Activated naive CD4-positive, alpha-beta T cell treated with anti-CD3 and anti-CD28 coated beads for 36 hours (primary cell): Measurements from ENCODE around the gene KCNC1. TPM values are rescaled to one million over a fixed set of nuclear protein-coding genes. Genes with fewer than 3 reads are reported as not detected.

ENCODE experiments used
- CTCF ChIA-PET: fragments of 350-600 bp; sonication (Branson Sonifier 250); formaldehyde crosslinking; loops from one replicate; lab custom pipeline; 2021; ENCODE audit warnings: antibody characterized with exemption; lab: Charles Lee
- DNase-seq: peaks from one replicate; pipeline ENCODE4 v3.0.0-alpha.2; 2020
- H3K27ac Mint-ChIP-seq: one replicate; pipeline ENCODE4 v1.8.0; 2021; ENCODE audit warnings: mild to moderate bottlenecking, mixed read lengths
- H3K27me3 Mint-ChIP-seq: one replicate; pipeline ENCODE4 v1.8.0; 2021; ENCODE audit warnings: low read depth, mixed read lengths
- H3K36me3 Mint-ChIP-seq: one replicate; pipeline ENCODE4 v1.8.0; 2021; ENCODE audit warnings: low read depth, mixed read lengths
- H3K4me1 Mint-ChIP-seq: one replicate; pipeline ENCODE4 v1.8.0; 2021; ENCODE audit warnings: low read depth, mixed read lengths
- H3K4me3 Mint-ChIP-seq: one replicate; pipeline ENCODE4 v1.8.0; 2021; ENCODE audit warnings: mild to moderate bottlenecking, moderate library complexity, mixed read lengths
- H3K9me3 Mint-ChIP-seq: one replicate; pipeline ENCODE4 v1.8.0; 2021; ENCODE audit warnings: mixed read lengths
- intact Hi-C: fragments of 100-400 bp; cut with micrococcal nuclease; formaldehyde crosslinking; loops from one replicate; pipeline ENCODE4 v1.15.1; 2023
- total RNA-seq, 2 experiments: library from RNA; stranded (reverse); gene quantifications; one replicate each; pipeline ENCODE4 v1.2.3, GENCODE V29; 2021

Gene KCNC1
- total RNA-seq, 2 experiments from 2014 or later, result not detected

DNA sequence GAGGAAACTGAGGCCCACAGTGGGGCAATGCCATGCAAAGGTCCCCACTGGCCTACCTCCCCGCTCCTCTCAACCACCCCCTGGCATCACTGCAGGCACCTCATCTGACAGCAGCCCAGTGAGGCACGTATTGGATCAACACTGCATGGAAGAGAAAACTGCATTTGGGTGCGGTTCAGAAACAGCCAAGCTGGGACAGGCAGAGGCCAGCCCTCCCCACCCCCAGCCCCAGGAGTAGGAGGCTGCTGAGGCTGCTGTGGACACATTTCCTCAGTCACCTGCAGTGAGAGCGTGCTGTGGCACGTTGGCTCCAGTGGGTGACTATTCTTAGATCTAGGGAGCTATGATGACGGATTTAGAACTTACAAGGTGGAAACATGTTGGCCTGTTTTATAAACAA lies 63.7 kb downstream of the KCNC1 start:
- no peaks in the 10 kb centered on the region for H3K9me3 Mint-ChIP-seq

GRCh38 chr11:17798716-17799115 lies 64.1 kb downstream of the KCNC1 start:
- intact Hi-C loops, result no loop called here
- Mint-ChIP-seq H3K4me3 (no peak overlapping the region), H3K4me1 (no peaks in the 10 kb centered on the region), H3K27ac (no peak overlapping the region), H3K27me3 (no peaks in the 10 kb centered on the region), H3K9me3 (no peaks in the 10 kb centered on the region), H3K36me3 (peaks cover 1% of the 10 kb centered on the region)
- CTCF ChIA-PET, result no interaction called here
- DNase-seq, result no peak

More for the DNA sequence above, 63.7 kb downstream of the KCNC1 start:
- peaks cover 1% of the 10 kb centered on the region for H3K36me3 Mint-ChIP-seq
- no peak for DNase-seq
- H3K27me3 Mint-ChIP-seq, result no peaks in the 10 kb centered on the region
- H3K4me1 Mint-ChIP-seq, result no peaks in the 10 kb centered on the region
- H3K4me3 Mint-ChIP-seq, result no peak overlapping the region
- H3K27ac Mint-ChIP-seq, result no peak overlapping the region
- intact Hi-C loops, result no loop called here
- CTCF ChIA-PET, result no interaction called here

DNA sequence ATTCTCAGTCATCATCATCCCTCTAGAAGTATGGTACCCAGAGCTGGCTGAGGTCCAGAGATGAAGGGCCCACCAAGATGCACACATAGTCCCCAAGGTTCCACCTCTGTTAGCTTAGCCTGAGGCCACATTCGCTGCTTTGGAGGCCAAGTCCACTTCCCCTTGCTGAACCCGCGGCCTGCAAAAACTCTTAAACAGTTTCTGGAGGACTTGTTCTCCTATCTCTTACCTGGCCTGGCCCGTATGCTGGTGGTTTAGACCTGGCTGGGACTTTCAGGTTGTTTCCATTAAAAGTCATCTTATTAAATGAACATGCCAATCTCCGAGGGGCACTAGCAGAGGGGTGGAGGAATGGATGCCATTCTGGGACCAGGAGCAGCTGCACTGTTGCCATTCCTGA lies 64.6 kb downstream of the KCNC1 start:
- H3K9me3 Mint-ChIP-seq, result no peaks in the 10 kb centered on the region
- CTCF ChIA-PET, result no interaction called here
- H3K4me3 Mint-ChIP-seq, result no peak overlapping the region
- H3K27ac Mint-ChIP-seq, result no peak overlapping the region
- no peak for DNase-seq
- peaks cover 1% of the 10 kb centered on the region for H3K36me3 Mint-ChIP-seq
- no peaks in the 10 kb centered on the region for H3K4me1 Mint-ChIP-seq
- intact Hi-C loops, result no loop called here
- no peaks in the 10 kb centered on the region for H3K27me3 Mint-ChIP-seq

- Mint-ChIP-seq H3K9me3 (no peaks in the 10 kb centered on the region), H3K4me3 (no peak overlapping the region), H3K4me1 (no peaks in the 10 kb centered on the region), H3K36me3 (peaks cover 1% of the 10 kb centered on the region), H3K27me3 (no peaks in the 10 kb centered on the region), H3K27ac (no peak overlapping the region)
- no peak for DNase-seq
- CTCF ChIA-PET, result no interaction called here
- intact Hi-C loops, result no loop called here
These were observed 66.6 kb downstream of the KCNC1 start for GRCh38 chr11:17801166-17801565.

- no peak for DNase-seq
- intact Hi-C loops, result no loop called here
- CTCF ChIA-PET, result no interaction called here
- no peak overlapping the region for H3K4me3 Mint-ChIP-seq
- H3K27me3 Mint-ChIP-seq, result no peaks in the 10 kb centered on the region
- H3K36me3 Mint-ChIP-seq, result peaks cover 1% of the 10 kb centered on the region
- no peak overlapping the region for H3K27ac Mint-ChIP-seq
- H3K4me1 Mint-ChIP-seq, result no peaks in the 10 kb centered on the region
- no peaks in the 10 kb centered on the region for H3K9me3 Mint-ChIP-seq
These were observed 67.9 kb downstream of the KCNC1 start for GRCh38 chr11:17802491-17802890.

DNA sequence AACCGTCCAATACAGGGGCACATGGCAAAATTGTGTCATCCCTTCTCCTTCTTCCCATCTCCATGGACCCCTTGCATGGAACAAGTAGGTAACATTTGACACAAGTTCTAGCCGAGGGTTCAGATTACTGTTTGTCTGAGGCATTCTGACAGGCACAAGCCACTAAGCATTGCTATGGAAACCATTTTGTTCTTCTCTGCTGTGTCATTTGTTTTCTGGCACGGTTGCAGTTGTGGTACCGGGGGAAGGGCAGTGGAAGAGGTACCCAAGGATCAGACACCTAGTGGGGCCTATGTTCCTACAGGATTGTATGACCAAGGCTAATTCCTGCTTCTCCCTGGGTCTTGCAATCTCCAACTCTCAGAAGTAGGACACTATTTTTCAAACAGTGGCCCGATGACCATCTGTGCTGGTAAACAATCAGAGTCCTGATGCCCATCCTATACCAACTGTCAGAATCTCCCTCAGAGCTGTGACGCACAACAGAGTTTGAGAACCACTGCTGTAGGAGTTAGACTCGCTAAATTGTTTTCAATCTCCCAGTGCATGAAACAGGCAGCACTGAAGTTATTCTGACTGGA lies 69.3 kb downstream of the KCNC1 start:
- H3K4me1 Mint-ChIP-seq, result no peaks in the 10 kb centered on the region
- H3K4me3 Mint-ChIP-seq, result no peak overlapping the region
- peaks cover 5% of the 10 kb centered on the region for H3K36me3 Mint-ChIP-seq
- H3K27ac Mint-ChIP-seq, result no peak overlapping the region
- CTCF ChIA-PET, result no interaction called here
- no peaks in the 10 kb centered on the region for H3K9me3 Mint-ChIP-seq
- H3K27me3 Mint-ChIP-seq, result no peaks in the 10 kb centered on the region
- DNase-seq, result no peak
- intact Hi-C loops, result no loop called here

GRCh38 chr11:17805043-17805442 lies 70.5 kb downstream of the KCNC1 start:
- DNase-seq, result no peak
- Mint-ChIP-seq H3K4me1 (no peaks in the 10 kb centered on the region), H3K4me3 (no peak overlapping the region), H3K36me3 (peaks cover 6% of the 10 kb centered on the region), H3K9me3 (no peaks in the 10 kb centered on the region), H3K27me3 (no peaks in the 10 kb centered on the region), H3K27ac (no peak overlapping the region)
- intact Hi-C loops, result no loop called here
- CTCF ChIA-PET, result no interaction called here

- peaks cover 6% of the 10 kb centered on the region for H3K36me3 Mint-ChIP-seq
- intact Hi-C loops, result no loop called here
- H3K4me1 Mint-ChIP-seq, result no peaks in the 10 kb centered on the region
- H3K27me3 Mint-ChIP-seq, result no peaks in the 10 kb centered on the region
- no peak for DNase-seq
- no peak overlapping the region for H3K4me3 Mint-ChIP-seq
- no peaks in the 10 kb centered on the region for H3K9me3 Mint-ChIP-seq
- CTCF ChIA-PET, result no interaction called here
- no peak overlapping the region for H3K27ac Mint-ChIP-seq
These were observed 71.3 kb downstream of the KCNC1 start for GRCh38 chr11:17805873-17806272.

DNA sequence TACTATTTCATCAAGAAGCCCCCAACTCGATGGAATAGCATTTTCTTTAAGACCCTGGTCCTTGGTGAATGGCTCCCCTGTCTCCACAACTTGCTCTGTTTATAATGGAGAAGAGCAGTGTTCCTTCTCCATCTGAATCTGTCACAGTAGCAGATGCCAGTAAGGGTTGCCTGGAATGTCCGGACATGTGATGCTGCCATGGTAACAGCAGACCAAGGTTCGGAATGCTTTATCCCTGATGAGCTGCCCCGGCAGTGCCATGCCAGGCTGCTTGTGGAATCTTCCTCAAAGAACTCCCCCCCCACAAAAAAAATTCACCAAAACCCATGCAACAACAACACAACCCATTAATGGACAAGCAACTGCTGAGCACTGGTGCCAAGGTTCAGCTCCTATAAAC lies 72.5 kb downstream of the KCNC1 start:
- H3K27me3 Mint-ChIP-seq, result no peaks in the 10 kb centered on the region
- H3K36me3 Mint-ChIP-seq, result peaks cover 12% of the 10 kb centered on the region
- DNase-seq, result no peak
- H3K4me3 Mint-ChIP-seq, result no peak overlapping the region
- no peak overlapping the region for H3K27ac Mint-ChIP-seq
- H3K9me3 Mint-ChIP-seq, result no peaks in the 10 kb centered on the region
- H3K4me1 Mint-ChIP-seq, result no peaks in the 10 kb centered on the region
- intact Hi-C loops, result no loop called here
- CTCF ChIA-PET, result no interaction called here

DNA sequence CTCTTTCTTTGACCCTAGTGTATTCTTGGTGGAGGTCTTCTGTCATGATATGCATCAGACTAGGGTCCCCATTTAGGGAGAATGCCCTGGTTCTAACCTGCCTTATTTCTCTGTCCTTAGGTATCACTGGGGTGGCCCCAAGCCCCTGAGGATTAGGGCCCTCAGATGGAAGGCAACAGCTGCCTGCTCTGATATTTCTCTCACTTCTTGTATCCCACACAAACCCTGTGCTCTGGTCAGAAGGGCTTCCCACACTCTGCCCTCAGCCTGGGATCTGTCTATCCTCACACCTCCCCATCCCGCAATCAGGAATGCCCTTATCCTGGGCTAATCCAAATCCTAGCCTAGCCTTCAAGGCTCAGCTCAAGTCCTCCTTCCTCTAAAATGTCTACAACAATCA lies 75.5 kb downstream of the KCNC1 start:
- no peaks in the 10 kb centered on the region for H3K9me3 Mint-ChIP-seq
- H3K27ac Mint-ChIP-seq, result no peak overlapping the region
- H3K36me3 Mint-ChIP-seq, result peaks cover 12% of the 10 kb centered on the region
- intact Hi-C loops, result no loop called here
- CTCF ChIA-PET, result interaction anchor here (0.9 kb wide), 1 partner anchor 15 kb away, joined by 3 read pairs; no protein-coding TSS in a partner anchor
- H3K4me3 Mint-ChIP-seq, result no peak overlapping the region
- no peaks in the 10 kb centered on the region for H3K27me3 Mint-ChIP-seq
- no peaks in the 10 kb centered on the region for H3K4me1 Mint-ChIP-seq
- no peak for DNase-seq

DNA sequence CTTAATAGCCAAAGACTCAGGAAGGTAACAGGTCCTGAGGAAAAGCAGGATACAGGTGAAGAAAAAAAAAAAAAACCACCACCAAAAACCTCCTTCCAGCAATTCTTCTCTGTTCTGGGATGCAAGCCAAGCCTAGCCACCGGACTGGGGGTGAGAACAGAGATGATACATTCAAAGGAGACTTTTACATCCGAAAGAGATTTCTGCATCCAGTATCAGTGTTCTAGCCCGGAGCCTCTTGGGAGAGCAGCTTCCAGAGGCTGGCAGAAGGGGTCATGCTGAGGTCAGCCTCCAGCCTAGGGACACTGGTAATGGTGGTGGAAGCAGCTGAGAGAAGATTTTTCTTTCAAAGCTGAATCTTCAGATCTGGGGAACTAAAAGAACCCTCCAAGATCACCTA lies 76.2 kb downstream of the KCNC1 start:
- Mint-ChIP-seq H3K27me3 (no peaks in the 10 kb centered on the region), H3K36me3 (peaks cover 12% of the 10 kb centered on the region), H3K27ac (no peak overlapping the region), H3K9me3 (no peaks in the 10 kb centered on the region), H3K4me3 (no peak overlapping the region), H3K4me1 (no peaks in the 10 kb centered on the region)
- CTCF ChIA-PET, result interaction anchor here (0.9 kb wide), 1 partner anchor 15 kb away, joined by 3 read pairs; no protein-coding TSS in a partner anchor
- intact Hi-C loops, result no loop called here
- no peak for DNase-seq

GRCh38 chr11:17811352-17811751 lies 76.8 kb downstream of the KCNC1 start:
- Mint-ChIP-seq H3K4me1 (no peaks in the 10 kb centered on the region), H3K27ac (no peak overlapping the region)

GRCh38 chr11:17812091-17812864 lies 77.7 kb downstream of the KCNC1 start:
- Mint-ChIP-seq H3K4me1 (no peaks in the 10 kb centered on the region), H3K27me3 (no peaks in the 10 kb centered on the region), H3K27ac (no peak overlapping the region), H3K9me3 (no peaks in the 10 kb centered on the region), H3K36me3 (peaks cover 12% of the 10 kb centered on the region), H3K4me3 (no peak overlapping the region)
- CTCF ChIA-PET, result no interaction called here
- intact Hi-C loops, result no loop called here
- DNase-seq, result no peak

More at GRCh38 chr11:17811352-17811751, 76.8 kb downstream of the KCNC1 start:
- no peak for DNase-seq
- intact Hi-C loops, result no loop called here
- peaks cover 12% of the 10 kb centered on the region for H3K36me3 Mint-ChIP-seq
- no peaks in the 10 kb centered on the region for H3K27me3 Mint-ChIP-seq
- H3K9me3 Mint-ChIP-seq, result no peaks in the 10 kb centered on the region
- CTCF ChIA-PET, result no interaction called here
- no peak overlapping the region for H3K4me3 Mint-ChIP-seq
